Peyer's patch (tissue), 4 donors: Measurements from ENCODE around the gene HTR4.

Source experiments
- POLR2A ChIP-seq, 2 donors: fragments of 450-650 bp; IDR thresholded peaks; one replicate each; pipeline ENCODE4 v1.5.1; 2017; ENCODE audit warnings: antibody characterized with exemption in 2 of 2, mild to moderate bottlenecking in 2 of 2, moderate library complexity in 2 of 2
- TF ChIP-seq, protein P1 (sequence below), 6 experiments: fragments of 450-650 bp in 4 of 6; fragments of 200-600 bp in 2 of 6; sonication (generic) in 1 of 6; IDR thresholded peaks; one replicate each; pipeline ENCODE4 v1.5.1; 2017 to 2019; ENCODE audit warnings: antibody characterized with exemption in 6 of 6, mild to moderate bottlenecking in 3 of 6, moderate library complexity in 1 of 6

DNA sequence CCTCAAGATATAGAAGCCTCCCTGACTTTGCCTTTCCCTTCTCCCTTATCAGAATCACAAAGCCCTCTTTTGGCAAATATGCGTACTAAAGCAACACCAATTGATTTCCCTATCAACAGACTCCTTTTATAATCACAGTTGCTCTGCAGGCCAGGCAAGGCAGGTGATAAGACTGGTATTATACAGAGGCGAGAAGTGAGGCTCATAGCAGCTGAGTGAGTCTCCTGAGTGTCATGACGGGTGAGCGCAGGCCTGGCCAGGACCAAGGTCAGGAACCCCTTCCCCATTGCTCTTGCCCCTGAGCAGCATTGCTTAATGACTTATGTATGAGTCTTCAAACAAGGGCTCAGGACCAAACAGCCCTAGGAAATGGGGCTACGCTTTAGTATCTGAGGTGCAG is 199.8 kb downstream of the HTR4 start:
- TF ChIP-seq, protein P1, sequence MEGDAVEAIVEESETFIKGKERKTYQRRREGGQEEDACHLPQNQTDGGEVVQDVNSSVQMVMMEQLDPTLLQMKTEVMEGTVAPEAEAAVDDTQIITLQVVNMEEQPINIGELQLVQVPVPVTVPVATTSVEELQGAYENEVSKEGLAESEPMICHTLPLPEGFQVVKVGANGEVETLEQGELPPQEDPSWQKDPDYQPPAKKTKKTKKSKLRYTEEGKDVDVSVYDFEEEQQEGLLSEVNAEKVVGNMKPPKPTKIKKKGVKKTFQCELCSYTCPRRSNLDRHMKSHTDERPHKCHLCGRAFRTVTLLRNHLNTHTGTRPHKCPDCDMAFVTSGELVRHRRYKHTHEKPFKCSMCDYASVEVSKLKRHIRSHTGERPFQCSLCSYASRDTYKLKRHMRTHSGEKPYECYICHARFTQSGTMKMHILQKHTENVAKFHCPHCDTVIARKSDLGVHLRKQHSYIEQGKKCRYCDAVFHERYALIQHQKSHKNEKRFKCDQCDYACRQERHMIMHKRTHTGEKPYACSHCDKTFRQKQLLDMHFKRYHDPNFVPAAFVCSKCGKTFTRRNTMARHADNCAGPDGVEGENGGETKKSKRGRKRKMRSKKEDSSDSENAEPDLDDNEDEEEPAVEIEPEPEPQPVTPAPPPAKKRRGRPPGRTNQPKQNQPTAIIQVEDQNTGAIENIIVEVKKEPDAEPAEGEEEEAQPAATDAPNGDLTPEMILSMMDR (IDR thresholded peaks at IDR 0.05), result no peak
- no peak for TF ChIP-seq POLR2A (IDR thresholded peaks at IDR 0.05)
